DND-41 (cell line): ENCODE results near the gene EMB.
"Not testable (repeated sequence)": the region's sequence is repeated elsewhere in the genome, so short reads cannot be mapped to it uniquely, and the experiment has no call there.

ENCODE experiments used
- EZH2 ChIP-seq: IDR thresholded peaks from 3 replicates; pipeline ENCODE4 v1.6.1; 2012; ENCODE audit warnings: borderline replicate concordance, low read depth, mild to moderate bottlenecking, moderate library complexity, low read length, inconsistent platforms; ENCODE audit not compliant: severe bottlenecking
- TF ChIP-seq, protein P1 (sequence below): IDR thresholded peaks from 2 replicates; pipeline ENCODE4 v1.5.1; 2012; ENCODE audit warnings: borderline replicate concordance, low read length, moderate library complexity, mild to moderate bottlenecking; ENCODE audit not compliant: poor library complexity, severe bottlenecking; ENCODE audit errors: extremely low read depth

- not testable (repeated sequence) for TF ChIP-seq EZH2
- TF ChIP-seq, protein P1, sequence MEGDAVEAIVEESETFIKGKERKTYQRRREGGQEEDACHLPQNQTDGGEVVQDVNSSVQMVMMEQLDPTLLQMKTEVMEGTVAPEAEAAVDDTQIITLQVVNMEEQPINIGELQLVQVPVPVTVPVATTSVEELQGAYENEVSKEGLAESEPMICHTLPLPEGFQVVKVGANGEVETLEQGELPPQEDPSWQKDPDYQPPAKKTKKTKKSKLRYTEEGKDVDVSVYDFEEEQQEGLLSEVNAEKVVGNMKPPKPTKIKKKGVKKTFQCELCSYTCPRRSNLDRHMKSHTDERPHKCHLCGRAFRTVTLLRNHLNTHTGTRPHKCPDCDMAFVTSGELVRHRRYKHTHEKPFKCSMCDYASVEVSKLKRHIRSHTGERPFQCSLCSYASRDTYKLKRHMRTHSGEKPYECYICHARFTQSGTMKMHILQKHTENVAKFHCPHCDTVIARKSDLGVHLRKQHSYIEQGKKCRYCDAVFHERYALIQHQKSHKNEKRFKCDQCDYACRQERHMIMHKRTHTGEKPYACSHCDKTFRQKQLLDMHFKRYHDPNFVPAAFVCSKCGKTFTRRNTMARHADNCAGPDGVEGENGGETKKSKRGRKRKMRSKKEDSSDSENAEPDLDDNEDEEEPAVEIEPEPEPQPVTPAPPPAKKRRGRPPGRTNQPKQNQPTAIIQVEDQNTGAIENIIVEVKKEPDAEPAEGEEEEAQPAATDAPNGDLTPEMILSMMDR, result not testable (repeated sequence)
These were observed 8.2 kb upstream of the EMB start for GRCh38 chr5:50449241-50449640.
